DOHH2 (cell line): ENCODE results near the gene SLC7A6.

Experiments used
- H3F3A ChIP-seq: fragments of 200-600 bp; sonication (generic), shearing (Covaris generic); 2 replicates; pipeline ENCODE4 v1.6.0; 2016; ENCODE audit warnings: antibody characterized with exemption, mild to moderate bottlenecking; ENCODE audit not compliant: control insufficient read depth, insufficient read depth
- H3K27ac ChIP-seq: fragments of 200-600 bp; sonication (generic); 2 replicates; pipeline ENCODE4 v1.5.1; 2014; ENCODE audit warnings: low read depth, mild to moderate bottlenecking, low read length, moderate library complexity
- H3K27me3 ChIP-seq: fragments of 200-600 bp; sonication (generic); 2 replicates; pipeline ENCODE4 v1.6.1; 2014; ENCODE audit warnings: mild to moderate bottlenecking, low read length, mixed read lengths; ENCODE audit not compliant: control insufficient read depth
- H3K36me3 ChIP-seq: fragments of 200-600 bp; sonication (generic); 2 replicates; pipeline ENCODE4 v1.6.1; 2014; ENCODE audit warnings: mild to moderate bottlenecking, low read length, moderate library complexity, mixed read lengths; ENCODE audit not compliant: control insufficient read depth
- H3K4me1 ChIP-seq: fragments of 200-600 bp; sonication (generic); 2 replicates; pipeline ENCODE4 v1.6.1; 2014; ENCODE audit warnings: mild to moderate bottlenecking, low read length, mixed read lengths; ENCODE audit not compliant: control insufficient read depth
- H3K4me2 ChIP-seq: fragments of 200-600 bp; sonication (generic); 2 replicates; pipeline ENCODE4 v1.6.0; 2014; ENCODE audit warnings: mild to moderate bottlenecking, low read length, moderate library complexity
- H3K4me3 ChIP-seq: fragments of 200-600 bp; sonication (generic); 2 replicates; pipeline ENCODE4 v1.5.1; 2014; ENCODE audit warnings: mild to moderate bottlenecking, low read length, mixed read lengths
- H3K79me2 ChIP-seq: fragments of 200-600 bp; sonication (generic); 2 replicates; pipeline ENCODE4 v1.6.1; 2014; ENCODE audit warnings: mild to moderate bottlenecking, low read length, mixed read lengths; ENCODE audit not compliant: control insufficient read depth
- H3K9me2 ChIP-seq: fragments of 200-600 bp; sonication (generic); replicated peaks from 2 replicates; pipeline ENCODE4 v1.6.1; 2014; ENCODE audit warnings: mild to moderate bottlenecking, low read length, mixed read lengths; ENCODE audit not compliant: control insufficient read depth
- H3K9me3 ChIP-seq: fragments of 200-600 bp; sonication (generic); 2 replicates; pipeline ENCODE4 v1.6.1; 2014; ENCODE audit warnings: antibody characterized with exemption, low read length, mixed read lengths; ENCODE audit not compliant: control insufficient read depth, insufficient read depth
- H4K20me1 ChIP-seq: fragments of 200-600 bp; sonication (generic); 2 replicates; pipeline ENCODE4 v1.6.0; 2014; ENCODE audit warnings: low read depth, mild to moderate bottlenecking, antibody characterized with exemption, low read length, moderate library complexity; ENCODE audit not compliant: control insufficient read depth, insufficient read depth
- EZH2phosphoT487 ChIP-seq: fragments of 200-600 bp; sonication (generic); IDR thresholded peaks from 2 replicates; pipeline ENCODE4 v1.6.1; 2017; ENCODE audit warnings: borderline replicate concordance, mild to moderate bottlenecking, antibody characterized with exemption, low read length, moderate library complexity, mixed read lengths
- TF ChIP-seq, protein P1 (sequence below): fragments of 200-600 bp; sonication (generic); IDR thresholded peaks from one replicate; pipeline ENCODE4 v1.5.1; 2014; ENCODE audit warnings: antibody characterized with exemption, mild to moderate bottlenecking, low read depth, low read length; ENCODE audit not compliant: poor library complexity, severe bottlenecking

SLC7A6 gene

GRCh38 chr16:68291227-68291626, 26.9 kb downstream of the SLC7A6 start:
- no peaks in the 10 kb centered on the region for H3F3A ChIP-seq
- peaks cover 31% of the 10 kb centered on the region for H3K4me1 ChIP-seq
- peaks cover 22% of the 10 kb centered on the region for H3K79me2 ChIP-seq
- peaks cover 86% of the 10 kb centered on the region for H3K36me3 ChIP-seq
- H3K9me3 ChIP-seq = no peaks in the 10 kb centered on the region
- H3K27ac ChIP-seq = no peak overlapping the region
- H3K27me3 ChIP-seq = no peaks in the 10 kb centered on the region
- H4K20me1 ChIP-seq = no peaks in the 10 kb centered on the region
- H3K4me3 ChIP-seq = no peak overlapping the region
- no peak overlapping the region for H3K4me2 ChIP-seq
- no peak for TF ChIP-seq EZH2phosphoT487
- TF ChIP-seq, protein P1, sequence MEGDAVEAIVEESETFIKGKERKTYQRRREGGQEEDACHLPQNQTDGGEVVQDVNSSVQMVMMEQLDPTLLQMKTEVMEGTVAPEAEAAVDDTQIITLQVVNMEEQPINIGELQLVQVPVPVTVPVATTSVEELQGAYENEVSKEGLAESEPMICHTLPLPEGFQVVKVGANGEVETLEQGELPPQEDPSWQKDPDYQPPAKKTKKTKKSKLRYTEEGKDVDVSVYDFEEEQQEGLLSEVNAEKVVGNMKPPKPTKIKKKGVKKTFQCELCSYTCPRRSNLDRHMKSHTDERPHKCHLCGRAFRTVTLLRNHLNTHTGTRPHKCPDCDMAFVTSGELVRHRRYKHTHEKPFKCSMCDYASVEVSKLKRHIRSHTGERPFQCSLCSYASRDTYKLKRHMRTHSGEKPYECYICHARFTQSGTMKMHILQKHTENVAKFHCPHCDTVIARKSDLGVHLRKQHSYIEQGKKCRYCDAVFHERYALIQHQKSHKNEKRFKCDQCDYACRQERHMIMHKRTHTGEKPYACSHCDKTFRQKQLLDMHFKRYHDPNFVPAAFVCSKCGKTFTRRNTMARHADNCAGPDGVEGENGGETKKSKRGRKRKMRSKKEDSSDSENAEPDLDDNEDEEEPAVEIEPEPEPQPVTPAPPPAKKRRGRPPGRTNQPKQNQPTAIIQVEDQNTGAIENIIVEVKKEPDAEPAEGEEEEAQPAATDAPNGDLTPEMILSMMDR = no peak
- no peaks in the 10 kb centered on the region for H3K9me2 ChIP-seq

GRCh38 chr16:68292425-68292824, 28.1 kb downstream of the SLC7A6 start:
- Histone ChIP-seq H3K4me3 (no peak overlapping the region), H3K4me2 (no peak overlapping the region), H3K27ac (no peak overlapping the region), H3K9me2 (no peaks in the 10 kb centered on the region), H3K36me3 (peaks cover 86% of the 10 kb centered on the region), H3K27me3 (no peaks in the 10 kb centered on the region), H3K4me1 (peaks cover 23% of the 10 kb centered on the region), H3F3A (no peaks in the 10 kb centered on the region), H3K79me2 (peaks cover 10% of the 10 kb centered on the region), H3K9me3 (no peaks in the 10 kb centered on the region), H4K20me1 (no peaks in the 10 kb centered on the region)
- TF ChIP-seq EZH2phosphoT487 = no peak
- TF ChIP-seq, protein P1 = no peak

DNA sequence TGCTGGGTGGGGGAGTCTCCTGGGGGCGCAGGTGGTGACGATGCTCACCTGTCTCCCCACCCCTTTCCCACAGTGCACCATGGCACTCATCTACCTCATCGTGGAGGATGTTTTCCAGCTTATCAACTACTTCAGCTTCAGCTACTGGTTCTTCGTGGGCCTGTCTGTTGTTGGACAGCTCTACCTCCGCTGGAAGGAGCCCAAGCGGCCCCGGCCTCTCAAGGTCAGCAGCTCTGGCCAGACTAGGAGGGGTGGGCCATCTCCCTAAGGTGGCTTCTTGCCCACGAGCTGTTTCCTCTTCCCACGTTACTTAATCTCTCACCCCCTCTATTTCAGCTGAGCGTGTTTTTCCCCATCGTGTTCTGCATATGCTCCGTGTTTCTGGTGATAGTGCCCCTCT, 32.0 kb downstream of the SLC7A6 start:
- H3K36me3 ChIP-seq = peaks cover 91% of the 10 kb centered on the region
- no peaks in the 10 kb centered on the region for H3K27me3 ChIP-seq
- TF ChIP-seq, protein P1 = no peak
- no peak for TF ChIP-seq EZH2phosphoT487
- no peak overlapping the region for H3K4me3 ChIP-seq
- no peaks in the 10 kb centered on the region for H3K79me2 ChIP-seq
- H3K4me1 ChIP-seq = peaks cover 5% of the 10 kb centered on the region; the same call in 1 of the 2 replicates
- peaks cover 8% of the 10 kb centered on the region for H3F3A ChIP-seq
- H3K9me2 ChIP-seq = no peaks in the 10 kb centered on the region
- H3K4me2 ChIP-seq = no peak overlapping the region
- no peaks in the 10 kb centered on the region for H4K20me1 ChIP-seq
- H3K9me3 ChIP-seq = no peaks in the 10 kb centered on the region
- H3K27ac ChIP-seq = no peak overlapping the region
